Neural cell (in vitro differentiated cells): ENCODE results near the gene FRK.
"Not testable (repeated sequence)": the region's sequence is repeated elsewhere in the genome, so short reads cannot be mapped to it uniquely, and the experiment has no call there.

Experiments
- EP300 ChIP-seq: fragments of 450-650 bp; conservative IDR thresholded peaks from 2 replicates; pipeline ENCODE4 v1.6.1; 2014; ENCODE audit warnings: antibody characterized with exemption, mild to moderate bottlenecking, moderate library complexity; ENCODE audit not compliant: poor library complexity, severe bottlenecking
- RAD21 ChIP-seq: fragments of 450-650 bp; conservative IDR thresholded peaks from 2 replicates; pipeline ENCODE4 v1.6.1; 2014; ENCODE audit warnings: antibody characterized with exemption, mild to moderate bottlenecking, moderate library complexity
- TAF1 ChIP-seq: IDR thresholded peaks from 2 replicates; pipeline ENCODE4 v1.6.1; 2012; ENCODE audit warnings: low read depth
- TF ChIP-seq, protein P1 (sequence below): IDR thresholded peaks from 2 replicates; pipeline ENCODE4 v1.6.1; 2012; ENCODE audit warnings: borderline replicate concordance
- TF ChIP-seq, protein P2 (sequence below): fragments of 450-650 bp; IDR thresholded peaks from 2 replicates; pipeline ENCODE4 v1.5.1; 2014; ENCODE audit warnings: antibody characterized with exemption, mild to moderate bottlenecking, moderate library complexity; ENCODE audit not compliant: poor library complexity, severe bottlenecking

DNA sequence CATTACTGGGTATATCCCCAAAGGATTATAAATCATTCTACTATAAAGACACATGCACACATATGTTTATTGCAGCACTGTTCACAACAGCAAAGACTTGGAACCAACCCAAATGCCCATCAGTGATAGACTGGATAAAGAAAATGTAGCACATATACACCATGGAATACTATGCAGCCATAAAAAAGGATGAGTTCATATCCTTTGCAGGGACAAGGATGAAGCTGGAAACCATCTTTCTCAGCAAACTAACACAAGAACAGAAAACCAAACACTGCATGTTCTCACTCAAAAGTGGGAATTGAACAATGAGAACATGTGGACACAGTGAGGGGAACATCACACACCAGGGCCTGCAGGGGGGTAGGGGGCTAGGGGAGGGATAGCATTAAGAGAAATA is 14.4 kb downstream of the FRK start:
- not testable (repeated sequence) for TF ChIP-seq TAF1, RAD21, EP300
- TF ChIP-seq, protein P1, sequence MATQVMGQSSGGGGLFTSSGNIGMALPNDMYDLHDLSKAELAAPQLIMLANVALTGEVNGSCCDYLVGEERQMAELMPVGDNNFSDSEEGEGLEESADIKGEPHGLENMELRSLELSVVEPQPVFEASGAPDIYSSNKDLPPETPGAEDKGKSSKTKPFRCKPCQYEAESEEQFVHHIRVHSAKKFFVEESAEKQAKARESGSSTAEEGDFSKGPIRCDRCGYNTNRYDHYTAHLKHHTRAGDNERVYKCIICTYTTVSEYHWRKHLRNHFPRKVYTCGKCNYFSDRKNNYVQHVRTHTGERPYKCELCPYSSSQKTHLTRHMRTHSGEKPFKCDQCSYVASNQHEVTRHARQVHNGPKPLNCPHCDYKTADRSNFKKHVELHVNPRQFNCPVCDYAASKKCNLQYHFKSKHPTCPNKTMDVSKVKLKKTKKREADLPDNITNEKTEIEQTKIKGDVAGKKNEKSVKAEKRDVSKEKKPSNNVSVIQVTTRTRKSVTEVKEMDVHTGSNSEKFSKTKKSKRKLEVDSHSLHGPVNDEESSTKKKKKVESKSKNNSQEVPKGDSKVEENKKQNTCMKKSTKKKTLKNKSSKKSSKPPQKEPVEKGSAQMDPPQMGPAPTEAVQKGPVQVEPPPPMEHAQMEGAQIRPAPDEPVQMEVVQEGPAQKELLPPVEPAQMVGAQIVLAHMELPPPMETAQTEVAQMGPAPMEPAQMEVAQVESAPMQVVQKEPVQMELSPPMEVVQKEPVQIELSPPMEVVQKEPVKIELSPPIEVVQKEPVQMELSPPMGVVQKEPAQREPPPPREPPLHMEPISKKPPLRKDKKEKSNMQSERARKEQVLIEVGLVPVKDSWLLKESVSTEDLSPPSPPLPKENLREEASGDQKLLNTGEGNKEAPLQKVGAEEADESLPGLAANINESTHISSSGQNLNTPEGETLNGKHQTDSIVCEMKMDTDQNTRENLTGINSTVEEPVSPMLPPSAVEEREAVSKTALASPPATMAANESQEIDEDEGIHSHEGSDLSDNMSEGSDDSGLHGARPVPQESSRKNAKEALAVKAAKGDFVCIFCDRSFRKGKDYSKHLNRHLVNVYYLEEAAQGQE, result not testable (repeated sequence)
- TF ChIP-seq, protein P2, sequence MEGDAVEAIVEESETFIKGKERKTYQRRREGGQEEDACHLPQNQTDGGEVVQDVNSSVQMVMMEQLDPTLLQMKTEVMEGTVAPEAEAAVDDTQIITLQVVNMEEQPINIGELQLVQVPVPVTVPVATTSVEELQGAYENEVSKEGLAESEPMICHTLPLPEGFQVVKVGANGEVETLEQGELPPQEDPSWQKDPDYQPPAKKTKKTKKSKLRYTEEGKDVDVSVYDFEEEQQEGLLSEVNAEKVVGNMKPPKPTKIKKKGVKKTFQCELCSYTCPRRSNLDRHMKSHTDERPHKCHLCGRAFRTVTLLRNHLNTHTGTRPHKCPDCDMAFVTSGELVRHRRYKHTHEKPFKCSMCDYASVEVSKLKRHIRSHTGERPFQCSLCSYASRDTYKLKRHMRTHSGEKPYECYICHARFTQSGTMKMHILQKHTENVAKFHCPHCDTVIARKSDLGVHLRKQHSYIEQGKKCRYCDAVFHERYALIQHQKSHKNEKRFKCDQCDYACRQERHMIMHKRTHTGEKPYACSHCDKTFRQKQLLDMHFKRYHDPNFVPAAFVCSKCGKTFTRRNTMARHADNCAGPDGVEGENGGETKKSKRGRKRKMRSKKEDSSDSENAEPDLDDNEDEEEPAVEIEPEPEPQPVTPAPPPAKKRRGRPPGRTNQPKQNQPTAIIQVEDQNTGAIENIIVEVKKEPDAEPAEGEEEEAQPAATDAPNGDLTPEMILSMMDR, result not testable (repeated sequence)
